ENCODE results near the gene TNFRSF13B.

The TNFRSF13B gene

GRCh38 chr17:16950488-16950887 is 21.4 kb downstream of the TNFRSF13B start:
- no peak overlapping the region for H3K4me3 ChIP-seq (ENCODE audit: low read length)
- peaks cover 1% of the 10 kb centered on the region for H3K27me3 ChIP-seq (ENCODE audit: insufficient read depth, low read length)
- no peaks in the 10 kb centered on the region for H3K36me3 ChIP-seq (ENCODE audit: insufficient read depth, low read length)
- H2AFZ ChIP-seq (ENCODE audit: low read depth, low read length), result no peak overlapping the region
- no peaks in the 10 kb centered on the region for H3K4me1 ChIP-seq (ENCODE audit: insufficient read depth, low read length)
- peaks cover 2% of the 10 kb centered on the region for H3K9me3 ChIP-seq (ENCODE audit: low read length)

GRCh38 chr17:16948587-16949376 is 23.1 kb downstream of the TNFRSF13B start:
- Histone ChIP-seq H3K9me3 (ENCODE audit: low read length) (peaks cover 2% of the 10 kb centered on the region), H3K27me3 (ENCODE audit: insufficient read depth, low read length) (no peaks in the 10 kb centered on the region), H3K4me1 (ENCODE audit: insufficient read depth, low read length) (no peaks in the 10 kb centered on the region), H3K36me3 (ENCODE audit: insufficient read depth, low read length) (no peaks in the 10 kb centered on the region), H3K4me3 (ENCODE audit: low read length) (no peak overlapping the region), H2AFZ (ENCODE audit: low read depth, low read length) (no peak overlapping the region)

- Histone ChIP-seq H2AFZ (ENCODE audit: low read depth, low read length) (no peak overlapping the region), H3K9me3 (ENCODE audit: low read length) (peaks cover 2% of the 10 kb centered on the region), H3K4me1 (ENCODE audit: insufficient read depth, low read length) (no peaks in the 10 kb centered on the region), H3K4me3 (ENCODE audit: low read length) (no peak overlapping the region), H3K27me3 (ENCODE audit: insufficient read depth, low read length) (no peaks in the 10 kb centered on the region), H3K36me3 (ENCODE audit: insufficient read depth, low read length) (no peaks in the 10 kb centered on the region)
Measured at GRCh38 chr17:16947470-16947869, 24.4 kb downstream of the TNFRSF13B start.

GRCh38 chr17:16945663-16946218 is 26.2 kb downstream of the TNFRSF13B start:
- no peaks in the 10 kb centered on the region for H3K4me1 ChIP-seq (ENCODE audit: insufficient read depth, low read length)
- H3K9me3 ChIP-seq (ENCODE audit: low read length), result peaks cover 2% of the 10 kb centered on the region
- no peak overlapping the region for H2AFZ ChIP-seq (ENCODE audit: low read depth, low read length)
- peaks cover 3% of the 10 kb centered on the region for H3K27me3 ChIP-seq (ENCODE audit: insufficient read depth, low read length)
- no peaks in the 10 kb centered on the region for H3K36me3 ChIP-seq (ENCODE audit: insufficient read depth, low read length)
- no peak overlapping the region for H3K4me3 ChIP-seq (ENCODE audit: low read length)

GRCh38 chr17:16945136-16945482 is 26.8 kb downstream of the TNFRSF13B start:
- no peaks in the 10 kb centered on the region for H3K36me3 ChIP-seq (ENCODE audit: insufficient read depth, low read length)
- H3K9me3 ChIP-seq (ENCODE audit: low read length), result peaks cover 2% of the 10 kb centered on the region
- H2AFZ ChIP-seq (ENCODE audit: low read depth, low read length), result no peak overlapping the region
- H3K27me3 ChIP-seq (ENCODE audit: insufficient read depth, low read length), result peaks cover 3% of the 10 kb centered on the region
- no peak overlapping the region for H3K4me3 ChIP-seq (ENCODE audit: low read length)
- H3K4me1 ChIP-seq (ENCODE audit: insufficient read depth, low read length), result no peaks in the 10 kb centered on the region

- Histone ChIP-seq H3K4me1 (ENCODE audit: insufficient read depth, low read length) (no peaks in the 10 kb centered on the region), H3K9me3 (ENCODE audit: low read length) (peaks cover 2% of the 10 kb centered on the region), H2AFZ (ENCODE audit: low read depth, low read length) (no peak overlapping the region), H3K27me3 (ENCODE audit: insufficient read depth, low read length) (peaks cover 3% of the 10 kb centered on the region), H3K36me3 (ENCODE audit: insufficient read depth, low read length) (no peaks in the 10 kb centered on the region), H3K4me3 (ENCODE audit: low read length) (no peak overlapping the region)
Measured at GRCh38 chr17:16944334-16945135, 27.4 kb downstream of the TNFRSF13B start.

GRCh38 chr17:16943541-16944333 is 28.2 kb downstream of the TNFRSF13B start:
- Histone ChIP-seq H3K36me3 (ENCODE audit: insufficient read depth, low read length) (no peaks in the 10 kb centered on the region), H2AFZ (ENCODE audit: low read depth, low read length) (no peak overlapping the region), H3K9me3 (ENCODE audit: low read length) (peaks cover 2% of the 10 kb centered on the region), H3K27me3 (ENCODE audit: insufficient read depth, low read length) (peaks cover 3% of the 10 kb centered on the region), H3K4me3 (ENCODE audit: low read length) (no peak overlapping the region), H3K4me1 (ENCODE audit: insufficient read depth, low read length) (no peaks in the 10 kb centered on the region)

GRCh38 chr17:16943032-16943352 is 28.9 kb downstream of the TNFRSF13B start:
- no peaks in the 10 kb centered on the region for H3K4me1 ChIP-seq (ENCODE audit: insufficient read depth, low read length)
- no peak overlapping the region for H2AFZ ChIP-seq (ENCODE audit: low read depth, low read length)
- no peak overlapping the region for H3K4me3 ChIP-seq (ENCODE audit: low read length)
- H3K36me3 ChIP-seq (ENCODE audit: insufficient read depth, low read length), result no peaks in the 10 kb centered on the region
- peaks cover 3% of the 10 kb centered on the region for H3K27me3 ChIP-seq (ENCODE audit: insufficient read depth, low read length)
- H3K9me3 ChIP-seq (ENCODE audit: low read length), result no peaks in the 10 kb centered on the region

- Histone ChIP-seq H3K36me3 (ENCODE audit: insufficient read depth, low read length) (no peaks in the 10 kb centered on the region), H3K9me3 (ENCODE audit: low read length) (no peaks in the 10 kb centered on the region), H3K4me3 (ENCODE audit: low read length) (no peak overlapping the region), H2AFZ (ENCODE audit: low read depth, low read length) (no peak overlapping the region), H3K27me3 (ENCODE audit: insufficient read depth, low read length) (peaks cover 3% of the 10 kb centered on the region), H3K4me1 (ENCODE audit: insufficient read depth, low read length) (no peaks in the 10 kb centered on the region)
Measured at GRCh38 chr17:16942141-16943031, 29.5 kb downstream of the TNFRSF13B start.

GRCh38 chr17:16941072-16942036 is 30.6 kb downstream of the TNFRSF13B start:
- Histone ChIP-seq H3K9me3 (ENCODE audit: low read length) (no peaks in the 10 kb centered on the region), H3K4me1 (ENCODE audit: insufficient read depth, low read length) (no peaks in the 10 kb centered on the region), H3K27me3 (ENCODE audit: insufficient read depth, low read length) (peaks cover 3% of the 10 kb centered on the region), H2AFZ (ENCODE audit: low read depth, low read length) (no peak overlapping the region), H3K36me3 (ENCODE audit: insufficient read depth, low read length) (no peaks in the 10 kb centered on the region), H3K4me3 (ENCODE audit: low read length) (no peak overlapping the region)

GRCh38 chr17:16940116-16940881 is 31.6 kb downstream of the TNFRSF13B start:
- H3K36me3 ChIP-seq (ENCODE audit: insufficient read depth, low read length), result no peaks in the 10 kb centered on the region
- H3K27me3 ChIP-seq (ENCODE audit: insufficient read depth, low read length), result peaks cover 3% of the 10 kb centered on the region
- no peak overlapping the region for H3K4me3 ChIP-seq (ENCODE audit: low read length)
- H2AFZ ChIP-seq (ENCODE audit: low read depth, low read length), result no peak overlapping the region
- H3K9me3 ChIP-seq (ENCODE audit: low read length), result no peaks in the 10 kb centered on the region
- H3K4me1 ChIP-seq (ENCODE audit: insufficient read depth, low read length), result no peaks in the 10 kb centered on the region
